ENCODE results near the gene ILDR1.
A peak's percentile ranks its signal among the peaks of the same experiment; 100 is the strongest.

ILDR1 gene

GRCh38 chr3:122003606-122004005 lies 18.4 kb downstream of the ILDR1 start:
- Mint-ChIP-seq H3K27me3 (no peaks in the 10 kb centered on the region), H3K27ac (peak overlapping the region; percentile 88), H3K9me3 (no peaks in the 10 kb centered on the region), H3K4me3 (peak overlapping the region; percentile 64), H3K36me3 (no peaks in the 10 kb centered on the region), H3K4me1 (peaks cover 84% of the 10 kb centered on the region)
- ATAC-seq: no peak

GRCh38 chr3:122003112-122003511 lies 18.9 kb downstream of the ILDR1 start:
- peaks cover 89% of the 10 kb centered on the region for H3K4me1 Mint-ChIP-seq
- H3K4me3 Mint-ChIP-seq: peak overlapping the region; percentile 60
- no peaks in the 10 kb centered on the region for H3K36me3 Mint-ChIP-seq
- ATAC-seq: peak; percentile 77
- H3K27me3 Mint-ChIP-seq: no peaks in the 10 kb centered on the region
- H3K9me3 Mint-ChIP-seq: no peaks in the 10 kb centered on the region
- peak overlapping the region; percentile 88 for H3K27ac Mint-ChIP-seq

DNA sequence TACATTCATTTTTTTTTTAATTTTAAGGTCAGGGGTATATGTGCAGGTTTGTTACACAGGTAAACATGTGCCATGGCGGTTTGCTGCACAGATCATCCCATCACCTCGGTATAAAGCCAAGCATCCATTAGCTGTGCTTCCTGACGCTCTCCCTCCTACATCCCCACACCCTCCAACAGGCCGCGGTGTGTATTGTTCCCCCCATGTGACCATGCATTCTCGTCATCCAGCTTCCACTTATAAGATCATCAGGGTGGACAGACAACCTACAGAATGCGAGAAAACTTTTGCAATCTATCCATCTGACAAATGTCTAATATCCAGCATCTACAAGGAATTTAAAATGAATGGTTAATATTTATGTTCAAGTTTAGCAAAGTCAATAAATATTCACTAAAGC lies 19.4 kb downstream of the ILDR1 start:
- H3K36me3 Mint-ChIP-seq: no peaks in the 10 kb centered on the region
- no peak for ATAC-seq
- peak overlapping the region; percentile 88 for H3K27ac Mint-ChIP-seq
- no peaks in the 10 kb centered on the region for H3K9me3 Mint-ChIP-seq
- H3K27me3 Mint-ChIP-seq: no peaks in the 10 kb centered on the region
- peaks cover 91% of the 10 kb centered on the region for H3K4me1 Mint-ChIP-seq
- H3K4me3 Mint-ChIP-seq: peak overlapping the region; percentile 60

DNA sequence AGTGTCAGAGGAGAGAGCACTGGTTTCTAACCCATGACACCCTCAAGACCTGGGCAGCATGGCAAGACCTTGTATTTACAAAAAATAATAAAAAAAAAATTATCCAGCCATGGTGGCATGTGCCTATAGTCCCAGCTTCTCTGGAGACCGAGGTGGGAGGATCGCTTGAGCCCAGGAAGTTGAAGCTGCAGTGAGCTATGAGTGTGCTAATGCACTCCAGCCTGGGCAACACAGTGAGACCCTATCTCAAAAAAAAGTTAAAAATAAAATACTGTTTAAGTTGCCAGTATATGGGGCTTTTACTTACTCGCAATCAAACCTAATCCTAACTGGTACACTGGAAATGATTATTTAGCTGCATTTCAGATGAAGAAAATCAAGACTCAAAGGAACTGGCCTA lies 20.2 kb downstream of the ILDR1 start:
- Mint-ChIP-seq H3K27ac (peak overlapping the region; percentile 88), H3K36me3 (no peaks in the 10 kb centered on the region), H3K4me1 (peaks cover 93% of the 10 kb centered on the region), H3K4me3 (no peak overlapping the region), H3K27me3 (no peaks in the 10 kb centered on the region), H3K9me3 (no peaks in the 10 kb centered on the region)
- ATAC-seq: no peak

DNA sequence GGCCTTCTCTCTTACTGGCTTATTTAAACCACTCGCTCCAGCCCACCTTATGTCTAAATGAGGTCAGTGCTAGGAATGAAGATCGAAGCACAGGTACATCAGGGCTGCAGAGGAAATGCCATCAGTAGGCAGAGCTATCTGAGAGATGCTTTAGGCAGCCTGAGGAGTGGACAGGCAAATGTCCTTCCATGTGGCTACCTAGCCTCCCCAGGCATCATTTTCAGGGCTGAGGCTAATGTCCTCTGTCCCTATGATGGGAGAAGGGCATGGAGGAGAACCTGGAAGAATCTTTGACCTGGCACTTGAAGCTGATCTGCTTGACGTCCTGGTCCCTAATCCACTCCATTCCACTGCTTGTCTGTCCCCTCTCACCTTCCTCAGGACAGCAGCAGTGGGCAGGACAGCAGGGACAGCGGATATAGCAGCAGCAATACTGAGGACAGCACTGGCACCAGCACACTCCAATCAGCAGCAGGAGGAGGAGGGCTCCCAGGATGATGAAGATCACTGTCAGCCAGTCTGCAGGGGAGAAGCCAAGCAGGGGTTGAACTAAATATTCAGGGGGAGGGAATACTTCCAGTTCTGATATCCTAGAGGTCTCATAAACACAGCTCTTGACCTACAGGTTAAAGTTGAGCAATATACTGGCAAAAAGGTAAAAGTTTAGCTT lies 21.0 kb downstream of the ILDR1 start:
- peak overlapping the region; percentile 79 for H3K27ac Mint-ChIP-seq
- H3K9me3 Mint-ChIP-seq: no peaks in the 10 kb centered on the region
- no peak overlapping the region for H3K4me3 Mint-ChIP-seq
- peaks cover 93% of the 10 kb centered on the region for H3K4me1 Mint-ChIP-seq
- H3K36me3 Mint-ChIP-seq: no peaks in the 10 kb centered on the region
- no peak for ATAC-seq
- H3K27me3 Mint-ChIP-seq: no peaks in the 10 kb centered on the region

GRCh38 chr3:121999931-122000330 lies 22.1 kb downstream of the ILDR1 start:
- no peaks in the 10 kb centered on the region for H3K27me3 Mint-ChIP-seq
- peak overlapping the region; percentile 86 for H3K27ac Mint-ChIP-seq
- H3K9me3 Mint-ChIP-seq: no peaks in the 10 kb centered on the region
- H3K36me3 Mint-ChIP-seq: no peaks in the 10 kb centered on the region
- H3K4me3 Mint-ChIP-seq: no peak overlapping the region
- ATAC-seq: no peak
- peaks cover 93% of the 10 kb centered on the region for H3K4me1 Mint-ChIP-seq

- peaks cover 92% of the 10 kb centered on the region for H3K4me1 Mint-ChIP-seq
- no peaks in the 10 kb centered on the region for H3K27me3 Mint-ChIP-seq
- peak; percentile 62 for ATAC-seq
- no peaks in the 10 kb centered on the region for H3K36me3 Mint-ChIP-seq
- peak overlapping the region; percentile 86 for H3K27ac Mint-ChIP-seq
- peak overlapping the region; percentile 53 for H3K4me3 Mint-ChIP-seq
- no peaks in the 10 kb centered on the region for H3K9me3 Mint-ChIP-seq
Measured at GRCh38 chr3:121998611-121999473, 23.2 kb downstream of the ILDR1 start.

DNA sequence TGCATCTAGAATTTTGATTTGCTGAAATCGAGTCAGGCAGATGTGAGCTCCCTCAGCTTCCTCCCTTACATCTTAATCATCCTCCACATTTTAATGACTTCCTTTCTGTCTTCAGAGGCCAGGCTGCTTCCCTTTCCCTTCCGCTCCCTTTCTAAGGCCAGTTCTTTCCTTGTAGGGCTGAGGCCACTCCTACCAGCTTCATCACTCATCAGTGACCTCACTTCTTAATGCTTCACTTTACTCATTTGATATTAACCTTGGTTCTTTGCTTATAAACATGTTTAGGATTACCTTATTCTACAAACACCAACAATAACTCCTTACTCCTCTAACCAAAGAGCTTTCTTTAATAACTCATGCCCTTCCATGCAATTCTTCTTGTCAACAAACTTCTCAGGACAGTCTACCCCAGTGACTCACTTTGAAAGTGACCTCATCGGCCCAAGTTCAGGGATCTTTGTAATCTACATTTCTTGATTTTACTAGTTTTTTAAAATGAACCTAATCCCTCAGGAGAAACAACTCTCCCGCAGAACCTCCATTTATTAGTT lies 23.9 kb downstream of the ILDR1 start:
- H3K36me3 Mint-ChIP-seq: no peaks in the 10 kb centered on the region
- no peaks in the 10 kb centered on the region for H3K27me3 Mint-ChIP-seq
- H3K4me1 Mint-ChIP-seq: peaks cover 92% of the 10 kb centered on the region
- peak overlapping the region; percentile 86 for H3K27ac Mint-ChIP-seq
- ATAC-seq: peak; percentile 34
- peak overlapping the region; percentile 30 for H3K4me3 Mint-ChIP-seq
- no peaks in the 10 kb centered on the region for H3K9me3 Mint-ChIP-seq

GRCh38 chr3:121997372-121997771 lies 24.7 kb downstream of the ILDR1 start:
- no peaks in the 10 kb centered on the region for H3K9me3 Mint-ChIP-seq
- H3K4me3 Mint-ChIP-seq: no peak overlapping the region
- peaks cover 92% of the 10 kb centered on the region for H3K4me1 Mint-ChIP-seq
- H3K27me3 Mint-ChIP-seq: no peaks in the 10 kb centered on the region
- H3K36me3 Mint-ChIP-seq: no peaks in the 10 kb centered on the region
- peak overlapping the region; percentile 86 for H3K27ac Mint-ChIP-seq
- ATAC-seq: no peak

GRCh38 chr3:121996441-121996840 lies 25.6 kb downstream of the ILDR1 start:
- no peaks in the 10 kb centered on the region for H3K27me3 Mint-ChIP-seq
- H3K9me3 Mint-ChIP-seq: no peaks in the 10 kb centered on the region
- peaks cover 92% of the 10 kb centered on the region for H3K4me1 Mint-ChIP-seq
- no peaks in the 10 kb centered on the region for H3K36me3 Mint-ChIP-seq
- no peak overlapping the region for H3K4me3 Mint-ChIP-seq
- peak overlapping the region; percentile 86 for H3K27ac Mint-ChIP-seq
- no peak for ATAC-seq

DNA sequence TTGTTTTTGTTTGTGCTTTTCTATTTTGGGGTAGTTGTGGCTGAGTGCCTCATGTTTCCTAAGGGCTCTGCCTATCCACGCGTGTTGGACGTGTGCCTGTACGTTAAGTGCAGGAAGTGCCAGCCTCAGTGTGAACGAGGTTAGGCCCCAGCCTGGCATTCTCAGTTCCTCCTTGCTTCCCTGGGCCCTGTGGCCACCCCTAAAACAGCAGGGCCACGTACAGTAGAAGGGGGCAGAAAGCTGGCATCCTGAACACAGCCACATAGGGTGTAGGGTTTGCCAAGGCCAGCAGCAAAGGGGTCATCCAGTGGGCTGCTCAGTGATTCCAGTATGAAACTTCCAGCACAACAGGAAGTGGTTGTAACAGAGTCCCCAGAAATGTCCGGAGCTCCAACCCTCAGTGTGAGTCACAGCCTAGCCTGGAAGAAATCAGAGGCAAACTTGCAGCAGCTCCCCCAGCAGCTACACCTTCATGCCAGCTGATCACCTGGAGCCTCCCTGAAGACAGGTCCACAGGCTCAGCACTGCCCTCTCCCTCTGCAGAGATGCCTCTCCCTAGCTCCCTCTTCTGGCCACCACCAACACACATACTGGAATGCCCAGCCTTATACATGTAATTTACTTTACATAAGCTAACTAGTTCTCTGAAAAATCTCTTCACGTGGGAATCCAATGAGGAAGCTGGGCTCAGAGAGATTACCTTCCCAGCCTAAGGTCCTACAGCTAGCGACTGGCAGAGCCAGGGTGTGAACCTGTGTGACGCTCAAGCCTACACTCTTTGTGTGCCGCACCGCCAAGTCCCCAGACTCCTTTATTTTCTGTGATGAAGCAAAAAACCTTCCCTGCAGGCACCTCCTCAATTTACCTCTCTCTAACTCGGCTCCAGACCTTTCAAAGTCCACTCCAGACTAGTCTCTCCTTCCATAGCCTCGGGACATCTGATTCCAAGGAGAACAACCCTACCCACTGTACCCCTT lies 26.6 kb downstream of the ILDR1 start:
- Mint-ChIP-seq H3K4me3 (peak overlapping the region; percentile 13), H3K27me3 (no peaks in the 10 kb centered on the region), H3K4me1 (peaks cover 88% of the 10 kb centered on the region), H3K36me3 (no peaks in the 10 kb centered on the region), H3K27ac (peak overlapping the region; percentile 86), H3K9me3 (no peaks in the 10 kb centered on the region)
- peak; percentile 89 for ATAC-seq

DNA sequence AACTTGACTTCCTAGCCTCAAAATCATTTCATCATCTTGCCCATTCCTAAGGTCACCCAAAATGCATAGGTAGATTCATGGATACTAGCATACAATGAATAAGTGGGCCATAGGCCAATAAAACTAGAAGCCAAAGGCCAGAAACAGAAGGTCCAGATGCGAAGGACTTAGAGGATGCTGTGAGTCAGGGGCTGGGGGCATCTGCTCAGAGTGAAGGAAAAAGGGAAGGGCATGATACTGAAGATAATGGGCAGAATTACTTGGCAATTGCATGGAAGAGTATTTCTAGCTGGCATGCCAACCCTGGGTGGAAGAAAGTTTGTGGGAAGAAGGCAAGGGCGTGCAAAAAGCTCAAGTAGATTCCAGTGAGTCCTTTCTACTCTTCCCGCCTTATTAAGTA lies 27.5 kb downstream of the ILDR1 start:
- no peak overlapping the region for H3K4me3 Mint-ChIP-seq
- H3K36me3 Mint-ChIP-seq: no peaks in the 10 kb centered on the region
- no peaks in the 10 kb centered on the region for H3K9me3 Mint-ChIP-seq
- H3K27ac Mint-ChIP-seq: peak overlapping the region; percentile 86
- peaks cover 86% of the 10 kb centered on the region for H3K4me1 Mint-ChIP-seq
- H3K27me3 Mint-ChIP-seq: no peaks in the 10 kb centered on the region
- no peak for ATAC-seq

DNA sequence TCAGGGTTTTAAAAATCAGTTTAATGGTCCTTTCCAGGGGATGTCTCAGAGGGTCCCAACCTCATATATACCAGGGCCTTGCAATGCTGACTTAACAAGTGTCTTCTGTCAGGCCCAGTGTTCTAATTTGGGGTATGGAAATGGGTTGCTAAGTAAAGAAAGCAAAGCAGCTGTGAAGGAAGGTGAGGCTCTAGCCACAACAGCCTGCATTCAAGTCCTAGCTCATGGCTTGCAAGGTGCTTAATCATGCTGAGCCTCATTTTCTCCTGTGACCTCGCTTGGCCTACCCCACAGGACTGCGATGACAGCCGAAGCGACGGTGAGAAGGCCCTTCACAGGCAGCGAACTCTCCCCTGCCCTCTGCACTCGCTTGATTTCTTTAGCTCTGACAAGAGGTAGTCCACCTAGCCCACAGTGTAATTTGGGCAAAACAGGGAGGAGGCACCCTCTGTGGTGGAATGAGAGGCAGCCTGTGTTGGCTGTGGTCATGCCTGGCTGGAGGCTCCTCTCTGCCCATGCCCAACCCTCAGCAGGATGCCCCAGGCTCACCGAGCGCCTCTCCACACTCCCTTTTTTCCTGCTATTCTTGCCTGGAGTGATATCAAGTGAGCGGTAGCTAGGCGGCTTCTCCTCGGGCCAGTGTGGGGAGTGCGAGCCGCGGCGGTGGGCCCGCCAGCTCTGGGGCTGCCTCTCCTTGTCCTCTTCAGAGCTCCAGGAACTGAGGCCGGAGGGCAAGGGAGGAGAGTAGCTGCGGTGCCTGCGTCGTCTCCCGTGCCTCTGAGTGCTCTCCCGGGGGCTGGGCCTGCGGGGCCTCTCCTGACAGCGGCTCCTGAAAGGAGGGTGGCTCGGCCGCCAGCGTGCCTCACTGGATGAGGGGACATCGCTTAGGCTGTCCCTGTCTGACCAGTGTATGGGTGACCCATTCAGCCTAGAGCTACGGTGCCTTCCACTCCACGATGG lies 29.2 kb downstream of the ILDR1 start:
- H3K4me1 Mint-ChIP-seq: peaks cover 84% of the 10 kb centered on the region
- no peak overlapping the region for H3K4me3 Mint-ChIP-seq
- H3K9me3 Mint-ChIP-seq: no peaks in the 10 kb centered on the region
- H3K36me3 Mint-ChIP-seq: peaks cover 10% of the 10 kb centered on the region
- H3K27me3 Mint-ChIP-seq: no peaks in the 10 kb centered on the region
- peak; percentile 67 for ATAC-seq
- H3K27ac Mint-ChIP-seq: peak overlapping the region; percentile 74

GRCh38 chr3:121989943-121990342 lies 32.1 kb downstream of the ILDR1 start:
- Mint-ChIP-seq H3K4me1 (peaks cover 61% of the 10 kb centered on the region), H3K27me3 (no peaks in the 10 kb centered on the region), H3K4me3 (no peak overlapping the region), H3K36me3 (peaks cover 17% of the 10 kb centered on the region), H3K27ac (no peak overlapping the region), H3K9me3 (no peaks in the 10 kb centered on the region)
- ATAC-seq: no peak
